PC-3 (cell line): ENCODE data around the gene HNF1A. TPM values are rescaled to one million over a fixed set of nuclear protein-coding genes. Genes with fewer than 3 reads are reported as not detected.

Experiments
- ATAC-seq: fragments of 200-7000 bp; cut with Tn5 transposase; 2 replicates; pipeline ENCODE4 v1.9.1; 2020; ENCODE audit warnings: mild to moderate bottlenecking, moderate library complexity
- BruUV-seq: library from RNA; stranded (reverse); fragments of 400-500 nt; replicated peaks from 2 replicates; lab custom pipeline; 2021; lab: Mats Ljungman, UMichigan
- CTCF ChIA-PET: fragments of 300-600 bp; sonication (Branson Sonifier 250); formaldehyde crosslinking; loops from one replicate; lab custom pipeline; 2022; ENCODE audit warnings: antibody characterized with exemption; lab: Charles Lee
- POLR2A ChIA-PET: fragments of 300-600 bp; sonication (Branson Sonifier 250); formaldehyde crosslinking; loops from one replicate; lab custom pipeline; 2022; ENCODE audit warnings: antibody characterized with exemption; ENCODE audit not compliant: unreplicated experiment; lab: Charles Lee
- DNase-seq: peaks from one replicate; pipeline ENCODE4 v3.0.0-alpha.2; 2015
- H2AFZ ChIP-seq: fragments of 300-600 bp; sonication (generic); 2 replicates; pipeline ENCODE4 v1.6.0; 2016; ENCODE audit warnings: antibody characterized with exemption, low read length
- H3F3A ChIP-seq: fragments of 300-600 bp; sonication (generic); one replicate; pipeline ENCODE4 v1.6.0; 2017; ENCODE audit warnings: antibody characterized with exemption, low read length, control low read depth, mild to moderate bottlenecking; ENCODE audit not compliant: unreplicated experiment
- H3K27ac ChIP-seq: fragments of 300-600 bp; sonication (generic); 2 replicates; pipeline ENCODE4 v1.5.1; 2016; ENCODE audit warnings: mild to moderate bottlenecking, low read length
- H3K27me3 ChIP-seq: fragments of 300-600 bp; sonication (generic); 2 replicates; pipeline ENCODE4 v1.6.1; 2016; ENCODE audit warnings: low read length, mixed read lengths
- H3K36me3 ChIP-seq: fragments of 300-600 bp; sonication (generic); 2 replicates; pipeline ENCODE4 v1.6.1; 2016; ENCODE audit warnings: low read depth, mixed run types, low read length, mixed read lengths
- H3K4me1 ChIP-seq: fragments of 300-600 bp; sonication (generic); 2 replicates; pipeline ENCODE4 v1.5.1; 2016; ENCODE audit warnings: low read length; ENCODE audit not compliant: insufficient read depth
- H3K4me2 ChIP-seq: fragments of 300-600 bp; sonication (generic); 2 replicates; pipeline ENCODE4 v1.6.0; 2016; ENCODE audit warnings: low read length
- H3K4me3 ChIP-seq: fragments of 300-600 bp; sonication (generic); 2 replicates; pipeline ENCODE4 v1.5.1; 2016; ENCODE audit warnings: mild to moderate bottlenecking, low read length, mixed read lengths
- H3K79me2 ChIP-seq: fragments of 300-600 bp; sonication (generic); 2 replicates; pipeline ENCODE4 v1.6.1; 2017; ENCODE audit warnings: low read length, mixed read lengths
- H3K9ac ChIP-seq: fragments of 300-600 bp; sonication (generic); 2 replicates; pipeline ENCODE4 v1.6.0; 2016; ENCODE audit warnings: mild to moderate bottlenecking, low read length
- H3K9me2 ChIP-seq: fragments of 300-600 bp; sonication (generic); replicated peaks from 2 replicates; pipeline ENCODE4 v1.6.1; 2016; ENCODE audit warnings: mixed run types, low read length, mixed read lengths
- H3K9me3 ChIP-seq: fragments of 300-600 bp; sonication (generic); 2 replicates; pipeline ENCODE4 v1.6.1; 2016; ENCODE audit warnings: low read length, mixed read lengths
- H4K20me1 ChIP-seq: fragments of 300-600 bp; sonication (generic); 2 replicates; pipeline ENCODE4 v1.6.1; 2016; ENCODE audit warnings: low read length, mixed read lengths
- CTCF ChIP-seq: fragments of 300-600 bp; sonication (generic); conservative IDR thresholded peaks from 2 replicates; pipeline ENCODE4 v1.5.1; 2017; ENCODE audit warnings: antibody characterized with exemption, low read depth, mild to moderate bottlenecking, low read length
- EZH2 ChIP-seq: fragments of 300-600 bp; sonication (generic); IDR thresholded peaks from one replicate; pipeline ENCODE4 v1.6.1; 2017; ENCODE audit warnings: antibody characterized with exemption, mild to moderate bottlenecking, low read length; ENCODE audit not compliant: unreplicated experiment
- EZH2phosphoT487 ChIP-seq: fragments of 300-600 bp; sonication (generic); IDR thresholded peaks from 2 replicates; pipeline ENCODE4 v1.6.1; 2018; ENCODE audit warnings: mild to moderate bottlenecking, antibody characterized with exemption, low read length, borderline replicate concordance
- intact Hi-C: fragments of 100-400 bp; cut with micrococcal nuclease; formaldehyde crosslinking; loops from 2 replicates; pipeline ENCODE4 v1.9.0; 2023
- total RNA-seq: library from RNA; depleted of rRNA; stranded (reverse); fragments of >200 nt; gene quantifications from 2 replicates; pipeline ENCODE4 v1.2.3, GENCODE V29; 2014

Gene HNF1A
- total RNA-seq, 1 experiment from 2014 or later = not detected

DNA sequence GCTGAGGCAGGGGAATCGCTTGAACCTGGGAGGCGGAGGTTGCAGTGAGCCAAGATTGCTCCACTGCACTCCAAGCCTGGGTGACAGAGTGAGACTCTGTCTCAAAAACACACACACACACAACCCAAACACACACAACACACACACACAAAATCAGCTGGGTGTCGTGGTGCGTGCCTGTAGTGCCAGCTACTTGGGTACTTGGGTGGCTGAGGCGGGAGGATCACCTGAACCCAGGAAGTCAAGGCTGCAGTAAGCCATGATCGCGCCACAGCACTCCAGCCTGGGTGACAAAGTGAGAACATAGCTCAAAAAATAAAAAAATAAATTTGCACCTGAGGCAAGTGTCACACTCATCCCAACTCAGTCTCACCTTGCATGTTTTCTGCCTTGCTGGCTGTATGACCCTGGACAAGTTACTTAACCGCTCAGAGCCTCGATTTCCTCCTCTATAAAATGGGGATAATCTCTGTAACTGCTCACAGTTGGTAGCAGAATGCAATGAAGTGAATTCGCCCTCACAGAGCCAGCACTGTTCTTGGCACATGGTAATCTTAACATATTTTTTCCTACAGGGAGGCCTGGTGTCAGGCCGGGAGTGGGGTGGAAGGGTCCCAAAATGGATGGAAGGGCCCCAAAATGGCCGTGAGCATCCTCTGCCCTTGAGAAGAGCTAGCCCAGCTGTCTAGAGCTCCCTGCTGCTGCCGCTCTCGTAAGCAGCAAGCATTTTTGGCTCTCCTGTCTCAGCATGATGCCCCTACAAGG, 630 bp upstream of the HNF1A start:
- Histone ChIP-seq H3K27me3 (no peaks in the 10 kb centered on the region), H3K36me3 (no peaks in the 10 kb centered on the region), H3K4me3 (no peak overlapping the region), H3K9me2 (no peaks in the 10 kb centered on the region), H3K4me1 (no peaks in the 10 kb centered on the region), H3K79me2 (no peaks in the 10 kb centered on the region), H3K9ac (no peak overlapping the region), H2AFZ (no peak overlapping the region), H4K20me1 (no peaks in the 10 kb centered on the region), H3K27ac (no peak overlapping the region), H3K4me2 (no peak overlapping the region), H3K9me3 (no peaks in the 10 kb centered on the region), H3F3A (no peaks in the 10 kb centered on the region)
- BruUV-seq = no TSS peak
- CTCF ChIA-PET = no interaction called here
- ATAC-seq (no peak), DNase-seq (no peak)
- POLR2A ChIA-PET = no interaction called here
- TF ChIP-seq EZH2 = no peak
- no peak for TF ChIP-seq CTCF
- intact Hi-C loops = no loop called here

DNA sequence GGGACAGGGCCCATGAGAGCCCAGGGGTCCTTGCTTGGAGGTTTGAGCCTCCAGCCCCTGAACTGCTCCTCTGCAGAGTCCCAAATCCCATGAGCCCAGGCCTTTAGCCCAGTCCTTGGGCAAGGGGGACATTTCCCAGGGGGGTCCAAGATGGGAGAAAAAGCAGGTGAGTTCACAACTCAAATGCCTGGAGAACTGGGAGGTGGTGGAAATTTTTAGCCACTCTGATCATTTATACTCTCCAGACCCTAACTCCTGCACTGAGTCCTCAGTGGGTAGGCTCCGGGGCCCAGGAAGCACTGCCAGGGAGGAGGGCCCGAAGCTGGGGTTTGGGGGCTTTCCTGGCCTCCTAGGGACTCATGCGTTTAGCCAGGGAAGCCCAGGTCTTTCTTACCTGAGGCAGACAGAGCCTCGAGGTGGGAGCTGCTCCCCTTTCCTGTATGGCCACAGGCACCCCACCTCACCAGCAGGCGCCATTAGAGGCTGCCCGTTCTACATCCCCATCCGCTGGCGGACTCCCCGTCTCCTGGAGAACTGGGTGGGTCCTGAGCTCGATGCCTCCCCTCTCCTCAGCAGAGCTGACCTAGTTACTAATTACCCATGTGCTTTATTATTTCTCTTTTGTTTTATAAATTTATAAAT, 998 bp downstream of the HNF1A start:
- no peaks in the 10 kb centered on the region for H3K36me3 ChIP-seq
- H3K9ac ChIP-seq = no peak overlapping the region
- POLR2A ChIA-PET = no interaction called here
- BruUV-seq = no TSS peak
- no peaks in the 10 kb centered on the region for H3K27me3 ChIP-seq
- H3K27ac ChIP-seq = no peak overlapping the region
- H3K9me3 ChIP-seq = no peaks in the 10 kb centered on the region
- CTCF ChIA-PET = no interaction called here
- DNase-seq (no peak), ATAC-seq (no peak)
- no peak overlapping the region for H3K4me2 ChIP-seq
- no peak overlapping the region for H2AFZ ChIP-seq
- no peaks in the 10 kb centered on the region for H3K79me2 ChIP-seq
- intact Hi-C loops = no loop called here
- no peaks in the 10 kb centered on the region for H3K9me2 ChIP-seq
- H3K4me1 ChIP-seq = no peaks in the 10 kb centered on the region
- H3F3A ChIP-seq = no peaks in the 10 kb centered on the region
- H4K20me1 ChIP-seq = no peaks in the 10 kb centered on the region
- no peak for TF ChIP-seq EZH2
- no peak for TF ChIP-seq EZH2phosphoT487
- no peak for TF ChIP-seq CTCF
- no peak overlapping the region for H3K4me3 ChIP-seq
